NOMO-1 treated with dmso at 0.1 percent for 144 hours (cell line): Measurements from ENCODE around the gene UNC13B.

ENCODE experiments used
- DNase-seq: peaks from one replicate; lab custom pipeline; 2025; ENCODE audit not compliant: unreplicated experiment; lab: John Stamatoyannopoulos, UW

Gene UNC13B

DNA sequence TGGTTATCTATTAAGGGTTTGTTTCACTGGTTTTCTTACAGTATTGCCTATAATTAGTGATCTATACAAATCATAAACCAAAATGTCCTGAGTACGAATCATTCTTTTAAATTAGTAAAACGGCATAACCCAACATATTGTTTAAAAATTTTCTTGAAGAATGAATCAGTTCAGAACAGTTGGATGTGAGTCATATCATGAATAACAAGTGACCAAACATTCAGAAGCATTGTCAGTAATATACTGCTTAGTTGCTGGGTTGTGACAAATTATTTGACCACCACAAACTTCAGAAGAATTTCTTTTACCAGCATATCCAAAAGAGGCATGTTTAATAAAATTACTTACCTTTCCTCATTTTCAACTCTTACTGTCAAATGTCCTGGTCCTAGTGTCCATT lies 111.2 kb downstream of the UNC13B start:
- DNase-seq: no peak

DNA sequence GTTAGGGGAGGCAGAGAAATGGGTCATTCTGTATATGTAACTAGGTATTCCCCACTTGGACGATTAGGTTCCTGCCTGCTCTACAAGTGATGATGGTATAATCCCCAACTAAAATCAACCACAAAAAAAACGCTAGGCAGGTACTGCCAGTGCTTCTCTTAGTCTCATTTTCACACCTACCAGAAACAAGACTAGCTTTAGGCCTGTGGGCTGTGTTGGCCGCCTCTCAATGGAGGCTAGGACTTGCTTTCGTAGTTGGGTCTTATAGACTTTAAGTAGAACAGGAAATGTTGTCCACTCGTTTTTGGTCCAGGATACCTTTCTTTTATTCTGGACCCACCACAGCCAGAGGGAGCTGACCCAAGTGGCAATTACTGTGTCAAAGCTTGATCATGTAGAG lies 111.8 kb downstream of the UNC13B start:
- DNase-seq: no peak

DNA sequence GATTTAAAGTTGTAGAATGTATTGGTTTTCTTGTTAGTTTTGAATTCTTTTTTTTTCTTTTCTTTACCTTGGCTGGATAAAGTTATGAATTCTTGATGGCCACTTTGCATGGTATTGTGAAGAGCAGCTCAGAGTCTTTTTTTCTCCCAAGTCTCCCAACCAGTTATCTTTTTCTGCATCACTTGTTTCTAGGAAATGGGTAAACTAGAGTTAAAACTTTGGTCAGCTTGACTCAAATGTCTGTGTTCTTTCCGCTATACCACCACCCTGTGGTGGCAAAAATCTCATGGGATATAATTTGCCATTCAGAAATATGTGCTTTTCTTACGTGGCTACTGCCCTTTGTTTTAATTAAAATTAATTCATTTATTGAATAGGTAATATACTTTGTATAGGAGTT lies 113.2 kb downstream of the UNC13B start:
- DNase-seq: no peak

DNA sequence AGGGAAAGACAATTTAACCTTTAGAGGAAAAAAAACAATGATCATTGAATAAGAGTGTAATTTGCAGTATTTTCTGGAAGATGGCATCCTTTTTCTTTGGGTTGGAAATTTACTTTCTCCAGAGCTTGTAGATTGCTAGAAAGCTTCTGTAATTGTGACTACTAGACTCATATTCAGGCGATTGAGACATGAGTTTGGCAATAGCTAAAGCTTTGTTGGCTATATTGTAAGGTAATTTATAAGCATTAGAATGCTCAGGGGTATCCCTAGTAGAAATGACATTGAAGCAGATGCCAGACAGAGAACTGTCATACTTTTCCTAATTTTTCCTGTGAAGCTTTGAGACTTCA lies 115.3 kb downstream of the UNC13B start:
- no peak for DNase-seq

DNA sequence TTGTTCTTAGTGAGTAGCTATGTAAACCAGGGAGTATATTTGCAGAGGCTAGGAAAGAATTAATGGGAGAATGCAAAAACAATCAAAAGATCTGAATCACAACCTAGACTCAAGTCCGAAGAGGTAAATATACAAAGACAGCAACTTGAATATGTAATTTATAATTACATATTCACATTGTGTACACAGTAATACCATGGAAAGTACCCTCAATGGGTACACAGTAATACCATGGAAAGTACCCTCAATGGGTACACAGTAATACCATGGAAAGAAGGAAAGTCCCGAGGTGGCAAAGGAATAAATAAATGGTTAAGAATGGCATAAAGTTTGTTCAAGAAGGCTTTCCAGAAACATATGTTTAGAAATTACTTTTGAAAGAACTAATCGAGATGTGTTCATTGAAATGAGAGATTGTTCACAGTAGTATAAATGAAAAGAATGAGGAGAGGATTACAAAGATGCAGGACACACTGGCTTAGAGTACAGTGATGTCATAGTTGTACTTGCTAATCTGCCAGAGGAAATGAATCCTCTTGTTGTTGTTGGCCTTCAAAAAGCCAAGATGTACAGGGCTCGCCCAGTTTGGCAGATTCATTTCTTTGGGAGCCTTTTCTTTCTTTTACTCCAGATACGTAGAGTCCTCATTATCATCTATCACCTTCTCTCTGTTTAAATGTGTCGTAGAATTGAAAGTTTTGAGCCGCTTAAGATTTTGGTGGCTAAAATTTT lies 116.0 kb downstream of the UNC13B start:
- no peak for DNase-seq

DNA sequence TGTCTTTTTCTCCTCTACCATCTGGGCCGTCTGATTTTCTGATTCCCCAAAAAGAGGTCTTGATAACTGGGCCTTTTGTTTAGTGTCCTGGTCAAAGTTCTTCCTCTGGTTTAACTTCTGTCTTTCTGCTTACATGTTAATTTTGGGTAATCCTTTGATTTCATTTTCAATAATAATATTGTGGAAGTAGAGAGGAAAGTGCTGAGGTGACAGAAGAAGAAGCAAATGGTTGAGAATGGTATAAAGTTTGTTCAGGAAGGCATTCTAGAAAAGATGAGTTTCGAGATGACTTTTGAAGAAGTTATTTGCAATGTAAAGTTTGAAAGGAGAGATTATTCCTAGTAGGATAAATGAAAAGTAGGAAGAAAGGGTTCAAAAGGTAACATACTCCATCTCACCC lies 118.1 kb downstream of the UNC13B start:
- DNase-seq: no peak

DNA sequence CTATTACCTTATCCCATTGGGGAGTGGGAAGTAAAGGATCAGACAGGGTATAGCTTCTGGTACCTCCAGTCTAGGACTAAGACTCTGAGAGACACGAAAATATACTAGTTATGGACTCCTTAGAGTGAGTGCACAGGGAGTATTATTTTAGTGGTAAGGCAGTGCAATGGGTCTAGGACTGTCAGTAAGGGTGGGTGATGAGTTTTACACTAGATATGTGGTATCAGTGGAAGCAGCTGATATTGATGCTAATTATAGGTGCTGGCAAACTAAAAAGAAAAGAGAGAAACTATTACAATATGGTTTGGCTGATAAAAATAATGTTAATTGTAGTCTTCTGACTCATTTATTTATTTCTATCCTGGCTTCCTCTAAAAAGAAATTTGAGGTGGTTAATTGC lies 118.6 kb downstream of the UNC13B start:
- no peak for DNase-seq

DNA sequence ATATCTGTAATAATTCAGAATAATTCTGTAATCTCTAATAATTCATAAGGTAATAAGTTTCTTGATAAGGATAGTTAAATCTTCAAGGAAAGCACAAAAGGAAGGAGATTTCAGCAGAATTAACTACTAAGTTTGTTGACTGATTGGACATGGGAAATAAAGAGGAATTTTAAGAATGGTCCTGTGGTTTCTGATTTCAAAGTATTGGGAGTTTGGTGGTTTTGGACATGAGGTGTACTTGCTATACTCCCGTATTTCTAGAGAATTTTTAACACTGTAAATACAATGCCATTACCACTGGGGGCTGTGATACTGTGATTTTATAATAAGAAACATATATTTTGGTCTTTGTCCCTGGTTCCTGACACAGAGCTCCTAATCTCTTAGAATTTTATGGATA lies 123.9 kb downstream of the UNC13B start:
- DNase-seq: no peak

DNA sequence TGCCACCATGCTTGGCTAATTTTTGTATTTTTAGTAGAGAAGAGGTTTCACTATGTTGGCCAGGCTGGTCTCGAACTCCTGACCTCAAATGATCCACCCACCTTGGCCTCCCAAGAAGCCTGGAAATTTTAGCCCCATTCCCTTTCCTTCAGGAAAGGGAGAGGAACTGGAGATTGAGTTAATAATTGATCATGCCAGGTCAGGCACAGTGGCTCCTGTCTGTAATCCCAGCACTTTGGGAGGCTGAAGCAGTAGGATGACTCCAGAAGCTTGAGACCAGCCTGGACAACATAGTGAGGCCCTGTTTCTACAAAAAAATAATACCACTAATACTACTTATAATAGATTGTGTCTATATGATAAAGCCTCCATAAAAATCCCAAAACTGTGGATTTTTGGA lies 124.6 kb downstream of the UNC13B start:
- no peak for DNase-seq

DNA sequence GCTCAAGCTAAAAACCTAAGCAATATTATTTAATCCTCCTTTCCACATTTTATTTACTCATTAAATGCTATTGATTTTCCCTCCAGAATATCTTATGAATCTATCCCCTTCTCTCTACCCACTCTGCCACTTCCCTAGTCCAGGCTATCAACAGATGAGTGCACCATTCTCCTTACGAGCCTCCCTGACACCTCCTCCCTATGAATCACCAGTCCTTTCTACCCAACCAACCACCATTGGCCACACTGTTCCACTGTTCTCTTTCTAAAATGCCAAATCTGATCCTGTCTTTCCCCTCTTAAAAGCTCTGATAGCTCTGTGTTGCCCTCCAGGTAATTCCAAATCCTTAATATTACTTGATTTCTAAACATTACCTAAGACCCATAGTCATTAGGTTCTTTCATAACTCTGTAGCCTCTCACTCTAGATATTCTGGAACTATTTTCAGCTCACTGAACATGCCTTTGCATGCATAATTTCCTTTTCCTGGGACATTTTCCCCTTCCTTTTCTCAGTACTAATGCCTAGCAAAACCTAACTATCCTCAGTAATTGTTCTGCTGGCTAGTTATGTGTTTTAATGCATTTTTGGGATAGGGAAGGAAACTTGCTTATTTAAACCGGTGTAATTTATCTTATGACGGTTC lies 126.3 kb downstream of the UNC13B start:
- no peak for DNase-seq

DNA sequence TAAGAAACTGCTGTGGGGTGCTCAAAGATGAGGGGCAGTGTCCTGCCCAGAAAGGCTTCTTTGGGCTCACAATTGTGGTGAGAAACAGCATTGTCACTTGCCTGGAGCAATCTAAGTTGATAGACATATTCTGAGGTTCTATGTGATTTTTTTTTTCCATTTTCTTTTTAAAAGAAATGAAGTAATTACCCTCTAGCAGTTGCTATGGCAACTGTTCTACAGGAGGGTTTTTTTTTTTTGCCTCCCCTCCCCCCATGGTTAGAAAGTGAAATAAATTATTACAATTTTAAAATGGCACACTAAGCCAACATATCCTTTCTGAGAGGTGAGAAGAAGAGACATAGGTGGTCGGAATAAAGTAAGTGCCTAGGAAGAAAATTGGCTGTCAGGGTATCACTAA lies 127.0 kb downstream of the UNC13B start:
- no peak for DNase-seq

DNA sequence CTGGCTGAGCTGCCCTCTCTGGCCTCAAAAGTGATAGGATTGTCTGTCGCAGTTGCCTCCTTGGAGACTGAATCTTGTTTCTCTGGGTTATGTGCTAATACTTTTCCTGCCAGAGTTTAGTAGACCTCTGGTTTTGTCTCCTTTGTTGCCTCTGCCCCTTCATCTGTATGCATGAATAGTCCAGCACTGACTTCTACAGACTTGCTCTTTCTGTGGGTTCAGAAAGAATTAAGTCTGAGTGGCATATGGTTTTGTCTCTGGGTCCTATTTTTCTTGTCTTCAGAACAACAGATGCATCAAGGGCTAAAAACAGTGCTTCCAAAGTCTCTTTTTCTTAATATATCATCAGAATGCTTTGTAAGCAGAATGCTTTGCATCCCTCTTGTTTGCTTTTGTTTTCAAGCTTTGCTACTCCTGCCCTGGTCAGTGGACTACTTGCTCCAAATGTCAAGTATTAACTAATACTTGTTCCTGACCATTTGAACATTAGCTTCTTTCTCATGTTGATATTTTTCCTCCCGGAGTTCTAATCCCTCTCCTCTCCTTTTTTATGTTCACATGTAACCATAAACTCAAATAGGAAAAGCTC lies 131.7 kb downstream of the UNC13B start:
- no peak for DNase-seq

DNA sequence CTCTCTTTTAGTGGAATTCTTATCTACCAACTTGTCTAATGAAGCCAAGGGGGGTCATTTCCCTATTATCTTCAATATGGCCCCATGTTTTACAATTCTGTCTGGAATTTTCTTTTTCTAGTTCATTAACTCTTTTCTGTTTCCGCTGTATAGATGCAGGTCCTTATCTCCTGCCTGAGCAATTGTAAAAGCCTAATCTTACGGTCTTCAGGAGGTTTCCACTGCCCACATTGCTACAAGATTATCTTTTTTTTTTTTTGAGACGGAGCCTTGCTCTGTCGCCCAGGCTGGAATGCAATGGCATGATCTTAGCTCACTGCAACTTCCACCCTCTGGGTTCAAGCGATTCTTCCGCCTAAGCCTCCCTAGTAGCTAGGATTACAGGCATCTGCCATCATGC lies 132.3 kb downstream of the UNC13B start:
- DNase-seq: no peak

DNA sequence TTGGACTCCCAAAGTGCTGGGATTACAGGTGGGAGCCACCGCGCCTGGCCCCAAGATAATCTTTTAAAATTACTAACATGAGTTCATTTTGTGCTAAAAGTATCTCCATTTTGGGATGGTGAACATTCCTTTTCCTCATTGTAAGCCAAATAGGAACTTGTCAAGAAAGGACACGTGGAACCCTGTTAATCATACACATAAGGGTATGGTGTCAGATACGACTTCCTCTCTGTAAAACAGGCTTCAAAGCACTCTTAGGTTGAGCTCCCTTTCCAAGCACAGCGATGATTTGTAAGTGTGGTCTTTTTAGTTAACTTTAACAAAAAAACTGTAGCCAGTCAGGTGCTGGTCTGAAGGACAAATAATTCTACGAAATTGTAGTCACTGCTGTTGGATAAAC lies 132.7 kb downstream of the UNC13B start:
- DNase-seq: no peak

DNA sequence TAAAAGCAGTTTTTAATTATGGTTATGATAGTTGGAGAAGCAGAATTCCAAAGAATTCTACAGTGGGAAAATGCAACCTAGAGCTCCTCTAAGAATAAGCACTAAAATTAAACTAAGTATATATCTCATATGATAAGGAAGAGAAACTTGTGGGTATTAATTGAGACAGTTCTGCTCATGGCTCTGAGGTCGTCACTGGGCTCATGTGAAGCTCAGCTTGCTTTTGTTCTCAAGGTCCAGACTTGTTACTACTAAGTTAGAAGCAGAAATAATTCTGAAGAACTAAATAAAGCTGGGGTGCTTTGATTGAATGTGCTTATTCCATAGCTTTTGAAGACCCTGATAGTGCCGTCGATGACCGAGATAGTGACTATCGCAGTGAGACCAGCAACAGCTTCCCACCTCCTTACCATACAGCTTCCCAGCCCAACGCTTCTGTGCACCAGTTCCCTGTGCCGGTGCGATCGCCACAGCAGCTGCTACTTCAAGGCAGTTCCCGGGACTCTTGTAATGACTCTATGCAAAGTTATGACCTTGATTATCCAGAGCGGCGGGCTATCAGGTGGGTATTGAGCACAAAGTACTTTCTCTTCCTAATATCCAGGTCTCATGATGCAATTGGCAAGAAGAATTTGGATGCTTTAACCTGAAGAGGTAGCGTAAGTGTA lies 133.7 kb downstream of the UNC13B start:
- no peak for DNase-seq

DNA sequence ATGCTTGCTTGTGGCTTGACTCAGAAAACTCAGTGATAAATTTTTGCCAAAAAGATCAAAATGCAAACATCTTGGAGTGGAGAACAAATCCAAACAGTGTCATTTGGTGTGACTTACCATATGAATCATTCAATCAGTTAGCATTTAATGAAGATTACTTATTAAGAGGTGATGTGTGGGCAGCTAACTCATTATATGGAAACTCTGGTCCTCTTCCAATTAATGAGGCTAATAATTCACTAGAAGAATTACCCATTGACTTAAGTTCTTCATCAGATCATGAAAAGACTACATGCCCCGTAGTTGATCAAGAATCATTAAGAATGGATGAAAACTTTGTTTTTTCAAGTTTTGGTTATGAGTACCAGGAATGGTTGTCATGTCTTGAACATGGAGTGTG lies 141.8 kb downstream of the UNC13B start:
- DNase-seq: no peak

DNA sequence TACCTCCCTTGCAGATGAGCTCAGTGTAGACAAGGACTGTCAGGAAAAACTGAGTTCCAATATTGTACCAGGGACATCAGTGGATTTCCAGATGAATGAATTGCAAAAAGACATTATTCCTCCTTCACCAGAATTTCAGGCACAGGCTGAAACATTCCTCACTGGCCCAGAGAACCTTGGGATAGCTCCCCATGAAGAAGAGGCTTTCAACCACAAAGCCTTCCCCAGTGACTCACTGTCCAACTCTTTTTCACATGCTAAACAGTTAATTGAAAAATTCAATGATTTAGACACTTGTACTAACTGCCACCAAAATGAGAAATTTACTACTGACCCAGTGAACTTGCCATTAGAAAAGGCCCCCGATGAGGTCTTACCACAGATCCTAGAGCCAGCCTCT lies 144.5 kb downstream of the UNC13B start:
- no peak for DNase-seq

DNA sequence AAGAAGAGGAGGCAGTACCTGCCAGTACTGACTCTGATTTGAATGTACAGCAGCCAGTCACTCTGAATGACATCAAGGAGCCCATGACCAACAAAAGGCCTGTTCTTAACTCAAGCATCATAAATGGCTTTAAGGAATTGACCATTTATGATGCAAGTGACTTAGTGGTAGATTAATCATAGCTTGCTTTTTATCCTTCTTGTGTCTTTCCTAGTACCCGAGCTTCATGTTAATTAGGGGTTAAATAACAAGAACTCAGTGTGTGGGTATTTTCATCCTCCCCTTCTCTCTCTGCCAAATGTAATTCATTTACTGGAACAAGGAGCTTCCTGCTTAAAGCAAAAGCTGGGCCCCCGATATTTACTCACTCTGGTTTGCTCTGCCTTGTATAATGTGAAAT lies 146.5 kb downstream of the UNC13B start:
- no peak for DNase-seq

DNA sequence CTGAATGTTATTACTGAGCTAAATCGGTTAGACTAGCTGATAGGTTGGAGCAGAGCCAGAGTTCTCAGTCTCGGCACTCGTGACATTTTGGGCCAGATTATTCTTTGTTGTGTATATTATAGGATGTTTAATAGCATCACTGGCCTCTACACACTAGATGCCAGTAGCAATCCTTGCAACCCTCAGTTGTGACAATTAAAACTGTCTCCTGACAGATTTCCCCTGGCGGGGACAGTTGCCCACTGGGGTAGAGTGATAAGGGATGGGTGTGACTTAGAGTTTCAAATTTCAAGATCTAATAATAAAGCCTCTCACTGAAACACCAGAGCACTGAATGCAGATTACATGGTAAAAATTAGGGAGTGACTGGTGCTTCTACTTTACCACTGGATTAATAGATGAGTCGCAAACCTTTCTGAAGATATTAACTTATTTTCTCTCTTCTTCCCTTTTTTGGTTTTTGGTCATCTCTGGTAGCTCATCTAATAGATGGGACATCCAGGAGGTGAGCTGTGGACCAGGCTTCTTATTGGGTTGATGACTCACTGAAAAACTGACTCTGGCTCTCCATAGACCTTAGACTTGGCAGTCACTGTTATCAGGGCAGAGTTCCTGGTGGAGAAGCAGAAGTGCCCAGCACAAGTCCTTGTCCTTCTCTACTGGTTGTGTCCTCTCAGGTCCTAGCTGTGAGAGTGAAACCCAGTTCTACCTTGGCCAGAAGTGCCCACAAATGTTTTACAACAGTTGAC lies 150.3 kb downstream of the UNC13B start:
- no peak for DNase-seq

DNA sequence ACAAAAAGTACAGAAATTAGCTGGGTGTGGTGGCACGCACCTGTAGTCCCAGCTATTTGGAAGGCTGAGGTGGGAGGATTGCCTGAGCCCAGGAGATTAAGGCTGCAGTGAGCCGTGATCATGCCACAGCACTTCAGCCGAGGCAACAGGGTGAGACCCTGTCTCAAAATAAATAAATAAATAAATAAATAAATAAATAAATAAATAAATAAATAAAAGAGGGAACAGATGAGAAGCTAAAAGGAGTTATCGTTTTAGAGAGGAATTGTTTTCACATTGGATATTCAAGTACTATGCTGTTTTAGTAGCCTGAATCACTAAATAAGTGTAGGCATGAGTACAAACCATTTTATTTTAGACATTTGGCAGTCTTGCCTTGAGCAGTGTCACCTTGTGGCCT lies 151.7 kb downstream of the UNC13B start:
- no peak for DNase-seq

DNA sequence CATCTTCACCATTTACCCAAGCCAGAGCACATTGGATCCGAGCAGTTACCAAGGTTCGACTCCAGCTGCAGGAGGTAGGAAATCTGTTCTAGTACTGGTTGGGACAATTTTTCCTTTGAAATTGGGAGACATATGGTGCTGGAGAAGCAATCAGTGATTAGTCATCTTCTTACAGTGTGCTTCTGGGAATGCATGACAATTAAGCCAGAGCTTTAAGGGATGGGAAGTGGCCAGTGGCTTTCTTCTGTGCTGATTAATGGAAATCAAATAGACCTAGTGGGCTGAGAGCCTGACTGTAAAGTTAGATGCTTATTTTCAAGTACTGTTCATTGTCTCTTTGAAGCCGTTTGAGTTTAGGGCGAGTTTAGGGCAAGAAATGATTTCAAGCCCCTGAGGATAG lies 152.1 kb downstream of the UNC13B start:
- no peak for DNase-seq

DNA sequence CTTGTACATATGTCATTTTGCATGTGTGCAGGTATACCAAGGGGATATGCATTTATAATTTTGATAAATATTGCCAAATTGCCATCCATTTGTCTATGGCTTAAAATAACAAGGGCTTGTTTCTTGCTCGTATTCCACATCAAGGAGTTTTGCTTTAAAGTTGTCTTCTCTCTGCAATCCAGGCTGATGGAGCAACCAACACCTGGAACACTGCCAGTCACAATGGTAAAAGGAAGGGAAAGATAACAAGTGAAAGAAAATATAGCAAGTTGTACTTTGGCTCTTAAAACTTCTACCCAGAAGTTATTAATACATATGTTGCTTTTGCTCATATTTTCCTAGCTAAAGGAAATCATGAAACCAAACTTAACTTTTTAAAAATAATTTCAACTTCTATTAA lies 156.9 kb downstream of the UNC13B start:
- no peak for DNase-seq
